D341Med (cell line): ENCODE data around the gene INTS3.
"Not testable (repeated sequence)": the region's sequence is repeated elsewhere in the genome, so short reads cannot be mapped to it uniquely, and the experiment has no call there.

Experiments
- DNase-seq: peaks from one replicate; pipeline ENCODE4 v3.0.0; 2012; ENCODE audit warnings: low spot score

INTS3 gene

DNA sequence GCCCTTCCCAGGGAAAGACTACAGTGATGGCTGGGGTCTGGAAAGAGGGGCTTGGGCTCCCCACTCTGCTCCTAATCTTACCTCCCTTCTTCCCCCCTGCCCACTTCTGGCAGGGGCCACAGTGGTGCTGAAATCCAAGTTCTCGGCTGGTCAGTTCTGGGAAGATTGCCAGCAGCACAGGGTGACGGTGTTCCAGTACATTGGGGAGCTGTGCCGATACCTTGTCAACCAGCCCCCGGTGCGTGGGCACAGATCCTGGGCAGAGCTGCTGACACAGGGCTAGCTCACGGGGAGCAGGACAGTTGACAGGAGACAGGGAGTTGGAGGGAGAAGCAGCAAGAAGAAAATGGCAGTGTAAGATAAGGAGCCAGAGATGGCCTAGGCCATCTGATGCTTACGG lies 49.8 kb downstream of the INTS3 start:
- no peak for DNase-seq

DNA sequence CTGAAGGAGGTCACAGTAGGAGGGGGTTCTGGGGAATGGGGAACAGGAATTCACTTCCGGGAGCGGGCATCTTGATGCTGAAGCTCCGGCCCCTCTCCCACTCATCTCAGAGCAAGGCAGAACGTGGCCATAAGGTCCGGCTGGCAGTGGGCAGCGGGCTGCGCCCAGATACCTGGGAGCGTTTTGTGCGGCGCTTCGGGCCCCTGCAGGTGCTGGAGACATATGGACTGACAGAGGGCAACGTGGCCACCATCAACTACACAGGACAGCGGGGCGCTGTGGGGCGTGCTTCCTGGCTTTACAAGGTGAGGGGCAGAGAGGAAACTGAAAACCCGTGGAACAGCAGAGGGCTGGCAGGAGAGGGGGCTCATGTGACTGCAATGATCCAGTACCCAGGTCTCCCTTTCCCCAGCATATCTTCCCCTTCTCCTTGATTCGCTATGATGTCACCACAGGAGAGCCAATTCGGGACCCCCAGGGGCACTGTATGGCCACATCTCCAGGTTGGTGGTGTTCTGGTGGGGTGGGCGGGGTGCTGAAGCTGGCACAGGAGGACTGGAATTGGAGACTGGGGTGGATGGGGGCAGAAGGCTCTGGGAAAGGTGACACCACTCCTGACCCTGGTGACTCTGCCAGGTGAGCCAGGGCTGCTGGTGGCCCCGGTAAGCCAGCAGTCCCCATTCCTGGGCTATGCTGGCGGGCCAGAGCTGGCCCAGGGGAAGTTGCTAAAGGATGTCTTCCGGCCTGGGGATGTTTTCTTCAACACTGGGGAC lies 50.4 kb downstream of the INTS3 start:
- no peak for DNase-seq

DNA sequence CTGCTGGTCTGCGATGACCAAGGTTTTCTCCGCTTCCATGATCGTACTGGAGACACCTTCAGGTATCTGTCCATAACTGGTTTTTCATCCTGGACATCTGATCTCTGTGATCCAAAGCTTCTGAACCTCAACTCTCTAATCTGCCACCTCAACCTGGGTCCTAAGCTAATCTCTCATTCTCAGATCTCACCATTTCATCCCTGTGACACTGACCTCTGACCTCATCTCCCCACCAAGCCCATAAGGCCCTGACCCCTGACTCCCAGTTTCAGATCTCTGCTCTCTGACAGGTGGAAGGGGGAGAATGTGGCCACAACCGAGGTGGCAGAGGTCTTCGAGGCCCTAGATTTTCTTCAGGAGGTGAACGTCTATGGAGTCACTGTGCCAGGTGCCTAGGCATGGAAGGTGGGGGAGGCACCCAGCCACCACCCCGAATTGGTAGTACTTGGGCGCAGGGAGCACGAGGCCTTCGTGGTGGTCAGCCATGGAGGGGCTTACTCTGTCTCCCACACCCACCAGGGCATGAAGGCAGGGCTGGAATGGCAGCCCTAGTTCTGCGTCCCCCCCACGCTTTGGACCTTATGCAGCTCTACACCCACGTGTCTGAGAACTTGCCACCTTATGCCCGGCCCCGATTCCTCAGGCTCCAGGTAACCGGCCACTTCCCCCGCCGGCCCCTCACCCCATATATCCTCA lies 51.1 kb downstream of the INTS3 start:
- no peak for DNase-seq

DNA sequence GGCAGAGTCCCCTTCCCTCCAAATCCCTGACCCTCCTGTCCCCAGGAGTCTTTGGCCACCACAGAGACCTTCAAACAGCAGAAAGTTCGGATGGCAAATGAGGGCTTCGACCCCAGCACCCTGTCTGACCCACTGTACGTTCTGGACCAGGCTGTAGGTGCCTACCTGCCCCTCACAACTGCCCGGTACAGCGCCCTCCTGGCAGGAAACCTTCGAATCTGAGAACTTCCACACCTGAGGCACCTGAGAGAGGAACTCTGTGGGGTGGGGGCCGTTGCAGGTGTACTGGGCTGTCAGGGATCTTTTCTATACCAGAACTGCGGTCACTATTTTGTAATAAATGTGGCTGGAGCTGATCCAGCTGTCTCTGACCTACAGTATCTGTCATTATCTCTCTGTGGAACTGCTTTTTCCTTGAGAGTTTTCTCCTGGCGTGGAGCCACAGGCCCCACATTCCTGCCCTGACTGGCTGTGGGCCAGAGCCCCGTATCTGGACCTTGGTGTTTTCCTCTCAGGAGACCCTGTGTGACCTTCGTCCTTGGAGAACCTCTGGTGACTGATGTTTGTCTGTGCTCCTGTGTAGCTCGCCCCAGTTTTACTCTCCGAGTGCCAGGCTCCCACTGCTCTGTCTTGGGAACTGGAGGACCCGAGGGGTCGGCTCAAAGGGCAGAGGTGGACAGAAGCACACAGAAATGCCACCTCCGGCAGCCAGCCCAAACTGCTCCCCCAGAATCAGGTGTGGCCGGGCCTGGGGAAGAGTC lies 52.1 kb downstream of the INTS3 start:
- no peak for DNase-seq

DNA sequence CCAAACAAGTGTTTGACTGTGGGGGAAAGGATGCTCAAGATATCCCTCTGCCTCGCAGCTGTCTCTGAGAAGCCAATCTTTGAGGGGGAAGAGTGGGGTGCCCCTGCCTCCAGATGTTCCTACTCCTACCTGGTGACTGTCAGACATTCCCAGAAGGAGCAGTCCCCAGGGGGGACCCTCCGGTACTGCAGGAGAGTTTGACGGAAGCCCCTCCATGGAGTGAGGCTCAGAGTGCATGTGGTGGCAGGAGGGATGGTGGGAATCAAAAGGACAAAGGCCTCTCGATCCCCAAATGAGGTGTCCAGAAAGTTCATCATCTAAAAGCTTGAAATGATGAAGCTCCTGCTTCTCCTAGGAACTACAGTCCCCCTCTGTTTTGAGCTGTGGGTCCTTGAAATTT lies 52.7 kb downstream of the INTS3 start:
- no peak for DNase-seq

DNA sequence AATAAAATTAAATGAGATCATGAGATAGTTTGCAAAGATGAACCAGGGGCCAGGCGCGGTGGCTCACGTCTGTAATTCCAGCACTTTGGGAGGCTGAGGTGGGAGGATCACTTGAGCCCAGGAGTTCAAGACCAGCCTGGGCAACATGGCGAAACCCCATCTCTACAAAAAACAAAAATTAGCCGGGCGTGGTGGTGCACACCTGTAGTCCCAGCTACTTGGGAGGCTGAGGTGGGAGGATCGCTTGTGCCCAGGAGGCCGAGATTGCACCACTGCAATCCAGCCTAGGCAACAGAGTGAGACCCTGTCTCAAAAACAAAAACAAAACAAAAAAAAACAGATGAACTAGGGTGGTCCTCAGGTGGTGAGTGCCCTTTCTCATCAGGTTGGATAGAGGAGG lies 54.8 kb downstream of the INTS3 start:
- not testable (repeated sequence) for DNase-seq

DNA sequence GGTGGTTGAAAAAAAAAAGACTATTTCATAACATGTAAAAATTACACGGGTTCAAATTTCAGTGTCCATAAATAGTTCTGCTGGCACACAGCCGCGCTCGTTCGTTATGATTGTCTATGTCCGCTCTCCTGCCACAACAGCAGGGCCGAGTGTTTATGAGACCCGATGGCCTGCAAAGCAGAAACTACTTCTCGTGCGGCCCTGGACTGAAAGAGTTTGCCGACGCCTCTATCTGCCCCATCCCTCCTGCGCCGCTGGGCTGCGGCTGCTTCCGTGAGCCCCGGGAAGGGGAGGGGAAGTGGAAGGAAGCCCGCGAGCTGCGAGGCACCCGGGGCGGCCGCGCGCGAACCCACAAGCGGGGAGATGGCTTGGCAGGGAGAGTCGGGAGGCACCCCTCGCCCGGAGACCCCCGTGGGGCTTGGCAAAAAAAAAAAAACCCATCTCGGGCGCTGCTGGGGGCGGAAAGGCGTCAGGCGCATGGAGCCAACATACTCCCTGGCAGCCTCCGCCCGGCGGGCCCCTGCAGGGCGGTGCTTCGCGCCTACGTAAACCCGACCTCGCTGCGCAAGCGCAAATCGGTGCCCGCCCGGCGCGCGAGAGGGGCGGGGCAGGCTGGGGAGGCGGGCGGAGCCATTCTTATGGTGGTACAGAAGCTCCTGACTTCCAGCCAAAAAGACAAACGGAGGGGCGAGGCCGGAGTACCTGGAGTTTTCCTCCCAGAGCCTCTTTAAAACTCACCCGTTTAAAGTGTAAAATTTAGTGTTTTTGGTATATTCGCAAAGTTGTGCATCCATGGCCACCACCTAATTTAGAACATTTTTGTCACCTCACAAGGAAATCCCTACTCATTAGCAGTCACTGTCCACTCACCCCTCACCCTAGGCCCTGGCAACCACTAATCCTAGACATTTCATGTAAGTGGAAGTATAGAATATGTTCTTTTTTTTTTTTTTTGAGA lies 55.7 kb downstream of the INTS3 start:
- peak; percentile 100 for DNase-seq

DNA sequence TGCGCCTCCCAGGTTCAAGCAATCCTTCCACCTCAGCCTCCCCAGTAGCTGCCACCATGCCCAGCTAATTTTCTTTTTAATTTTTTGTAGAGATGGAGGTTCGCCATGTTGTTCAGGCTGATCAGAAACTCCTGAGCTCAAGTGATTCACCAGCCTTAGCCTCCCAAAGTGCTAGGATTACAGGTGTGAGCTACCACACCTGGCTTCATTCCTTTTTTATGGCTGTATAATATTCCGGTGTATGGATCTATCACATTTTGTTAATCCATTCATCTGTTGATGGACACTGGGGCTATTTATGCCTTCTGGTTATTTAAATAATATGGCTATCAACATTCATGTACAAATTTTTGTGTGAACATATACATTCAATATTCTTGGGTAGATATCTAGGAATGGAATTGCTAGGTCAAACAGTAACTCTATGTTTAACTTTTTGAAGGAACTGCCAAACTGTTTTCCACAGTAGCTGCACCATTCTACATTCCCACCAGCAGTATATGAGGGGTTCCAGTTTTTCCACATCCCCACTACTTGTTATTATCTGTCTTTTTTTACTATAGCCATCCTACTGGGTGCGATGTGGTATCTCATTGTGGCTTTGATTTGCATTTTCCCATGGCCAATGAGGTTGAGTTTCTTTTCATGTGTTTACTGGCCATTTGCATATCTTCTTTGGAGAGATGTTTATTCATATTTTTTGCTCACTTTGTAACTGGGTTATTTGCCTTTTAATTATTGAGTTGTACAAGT lies 58.4 kb downstream of the INTS3 start:
- DNase-seq = no peak

DNA sequence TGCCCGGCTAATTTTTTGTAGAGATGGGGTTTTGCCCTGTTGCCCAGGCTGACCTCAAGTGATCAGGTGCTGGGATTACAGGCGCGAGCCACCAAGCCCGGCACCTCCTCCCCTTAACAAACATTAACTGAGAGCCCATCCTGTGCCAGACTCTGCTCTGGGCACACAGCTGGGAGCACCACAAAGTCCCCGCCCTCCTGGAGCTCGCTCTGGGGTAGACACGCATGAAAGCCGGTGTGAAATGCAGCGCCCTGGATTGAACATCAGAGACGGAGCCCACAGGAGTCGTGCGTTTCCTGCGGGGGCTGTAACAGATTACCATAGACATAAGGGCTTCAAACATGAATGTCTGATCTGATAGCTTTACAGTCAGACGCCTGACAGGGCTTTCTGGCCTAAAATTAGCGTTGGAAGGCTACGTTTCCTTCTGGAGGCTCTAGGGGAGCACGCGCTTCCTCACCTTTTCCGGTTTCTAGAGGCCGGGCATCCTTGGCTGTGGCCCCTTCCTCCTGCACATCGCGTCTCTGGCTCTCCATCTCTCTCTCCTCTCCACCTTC lies 61.7 kb downstream of the INTS3 start:
- DNase-seq = no peak

DNA sequence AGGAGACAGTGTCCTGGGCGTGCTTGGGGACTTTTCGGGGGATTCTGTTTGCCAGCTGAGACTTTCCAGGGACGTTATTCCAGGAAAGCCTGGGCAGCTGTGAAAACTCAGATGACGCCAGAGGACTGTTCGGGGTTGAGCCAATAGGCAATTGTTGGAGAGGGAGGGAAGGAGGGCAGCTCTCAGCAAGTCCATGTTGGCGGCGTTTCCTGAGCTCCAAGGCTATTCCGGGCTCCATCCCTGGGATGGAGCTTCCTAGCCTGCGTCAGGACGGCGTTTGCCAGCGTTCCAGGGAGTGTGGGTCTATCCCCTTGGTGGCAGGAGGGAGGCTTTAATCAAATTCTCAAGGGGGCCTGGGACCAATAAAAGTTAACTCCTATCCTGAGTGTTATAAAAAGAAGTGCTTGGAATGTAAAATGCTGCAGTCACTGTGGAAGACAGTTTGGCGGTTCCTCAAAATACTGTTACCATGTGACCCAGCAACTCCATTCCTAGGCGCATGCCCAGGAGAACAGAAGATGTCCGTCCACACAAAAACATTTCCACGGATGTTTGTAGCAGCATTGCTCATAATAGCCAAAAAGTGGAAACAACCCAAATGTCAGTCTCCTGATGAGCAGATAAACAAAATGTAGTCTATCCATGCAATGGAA lies 62.6 kb downstream of the INTS3 start:
- DNase-seq = no peak

DNA sequence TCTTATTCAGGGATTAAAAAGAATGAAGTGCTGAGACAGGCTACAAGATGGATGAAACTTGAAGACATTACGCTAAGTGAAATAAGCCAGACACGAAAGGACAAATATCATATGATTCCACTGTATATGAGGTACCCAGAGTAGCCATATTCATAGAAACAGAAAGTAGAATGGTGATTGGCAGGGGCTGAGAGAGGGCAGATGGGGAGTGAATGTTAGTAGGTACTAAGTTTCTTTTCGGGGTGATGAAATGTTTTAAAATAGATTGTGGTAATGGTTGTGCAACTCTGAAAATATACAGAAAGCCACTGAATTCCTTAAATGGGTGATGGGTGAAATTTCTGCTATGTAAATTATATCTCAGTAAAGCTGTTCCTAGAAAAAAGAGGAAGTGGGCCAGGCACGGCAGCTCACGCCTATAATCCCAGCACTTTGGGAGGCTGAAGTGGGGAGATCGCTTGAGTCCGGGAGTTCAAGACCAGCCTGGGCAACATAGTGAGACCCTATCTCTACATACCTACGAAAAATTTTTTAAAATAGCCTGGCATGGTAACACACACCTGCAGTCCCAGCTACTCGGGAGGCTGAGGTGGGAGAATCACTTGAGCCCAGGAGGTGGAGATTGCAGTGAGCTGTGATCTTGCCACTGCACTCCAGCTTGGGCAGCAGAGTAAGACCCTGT lies 63.3 kb downstream of the INTS3 start:
- DNase-seq = no peak

DNA sequence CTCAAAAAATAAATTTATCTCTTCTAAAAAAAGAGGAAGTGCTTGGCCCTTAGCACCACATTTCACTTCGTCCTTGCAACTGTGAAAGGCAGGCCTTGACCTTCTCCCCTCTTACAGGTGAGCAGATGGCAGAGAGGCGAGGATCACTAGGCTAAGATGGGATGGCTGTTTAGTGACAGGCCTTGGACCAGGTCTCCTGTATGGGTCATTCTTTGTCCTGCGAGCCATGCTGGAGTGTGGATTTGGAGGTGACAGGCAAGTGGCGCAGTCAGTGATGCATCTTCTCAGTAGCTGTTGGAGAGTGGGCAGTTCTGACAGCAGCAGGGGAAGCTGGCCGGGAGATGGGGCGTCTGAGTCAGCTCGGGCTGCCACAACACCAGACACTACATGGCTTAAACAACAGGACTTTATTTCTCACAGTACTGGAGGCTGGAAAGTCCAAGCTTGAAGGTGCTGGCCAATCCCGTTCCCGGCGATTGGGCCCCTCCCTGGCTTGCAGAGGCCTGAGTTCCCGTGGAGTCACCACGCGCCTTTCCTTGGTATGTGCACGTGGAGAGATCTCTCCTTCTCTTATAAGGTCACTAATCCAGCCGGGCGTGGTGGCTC lies 63.9 kb downstream of the INTS3 start:
- no peak for DNase-seq

DNA sequence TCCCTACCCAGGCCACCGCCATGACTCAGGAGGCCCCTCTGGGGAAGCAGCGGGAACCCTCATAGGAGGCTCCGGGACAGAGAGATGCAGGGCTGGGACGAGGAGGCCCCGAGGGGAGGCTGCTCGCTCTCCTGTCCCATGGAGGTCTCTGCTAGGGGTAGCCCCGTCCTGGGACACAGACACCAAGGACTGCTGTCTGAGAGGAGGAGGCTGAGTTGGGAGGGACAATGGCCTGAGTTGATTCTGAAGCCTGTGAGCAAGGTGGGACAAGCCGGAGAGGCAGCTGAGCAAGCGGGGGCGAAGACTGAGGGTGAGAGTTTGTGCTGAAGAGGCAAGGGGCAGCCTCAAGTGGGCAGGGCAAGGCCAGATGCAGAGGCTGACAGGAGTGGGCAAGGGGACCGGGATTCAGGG lies 64.8 kb downstream of the INTS3 start:
- no peak for DNase-seq

DNA sequence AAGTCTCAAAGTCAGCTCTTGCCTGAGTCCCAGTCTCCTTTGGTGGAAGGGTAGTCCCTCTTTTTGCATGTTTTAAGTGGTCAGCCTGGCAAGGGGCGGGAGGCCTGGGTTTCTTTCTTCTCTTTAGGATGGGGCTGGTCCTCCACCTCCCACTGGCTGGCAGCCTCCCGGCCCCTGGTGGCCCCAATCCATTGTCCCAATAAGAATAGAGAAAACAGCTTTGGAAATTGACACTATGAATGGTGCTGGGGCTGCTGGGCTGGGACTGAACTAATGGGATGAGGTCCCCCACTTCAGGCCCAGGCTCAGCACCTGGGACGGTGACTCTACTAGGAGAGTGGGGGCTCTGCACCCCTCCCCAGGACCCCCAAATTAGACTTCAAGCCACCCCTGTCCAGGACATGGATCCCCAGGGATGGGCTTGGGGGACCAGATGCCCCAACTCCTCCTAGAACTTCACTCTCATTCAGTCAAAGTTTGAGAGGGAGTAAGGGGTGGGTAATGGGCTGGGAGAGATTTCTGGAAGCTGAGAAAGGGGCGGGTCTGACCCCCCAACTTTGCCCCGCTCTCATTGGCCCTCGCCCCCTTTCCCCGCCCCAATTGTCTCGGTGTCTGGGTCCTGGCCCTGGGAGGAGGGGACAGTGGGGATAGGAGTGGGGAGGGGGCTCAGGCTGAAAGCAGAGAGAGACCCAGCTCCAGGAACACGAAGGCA lies 65.6 kb downstream of the INTS3 start:
- no peak for DNase-seq

DNA sequence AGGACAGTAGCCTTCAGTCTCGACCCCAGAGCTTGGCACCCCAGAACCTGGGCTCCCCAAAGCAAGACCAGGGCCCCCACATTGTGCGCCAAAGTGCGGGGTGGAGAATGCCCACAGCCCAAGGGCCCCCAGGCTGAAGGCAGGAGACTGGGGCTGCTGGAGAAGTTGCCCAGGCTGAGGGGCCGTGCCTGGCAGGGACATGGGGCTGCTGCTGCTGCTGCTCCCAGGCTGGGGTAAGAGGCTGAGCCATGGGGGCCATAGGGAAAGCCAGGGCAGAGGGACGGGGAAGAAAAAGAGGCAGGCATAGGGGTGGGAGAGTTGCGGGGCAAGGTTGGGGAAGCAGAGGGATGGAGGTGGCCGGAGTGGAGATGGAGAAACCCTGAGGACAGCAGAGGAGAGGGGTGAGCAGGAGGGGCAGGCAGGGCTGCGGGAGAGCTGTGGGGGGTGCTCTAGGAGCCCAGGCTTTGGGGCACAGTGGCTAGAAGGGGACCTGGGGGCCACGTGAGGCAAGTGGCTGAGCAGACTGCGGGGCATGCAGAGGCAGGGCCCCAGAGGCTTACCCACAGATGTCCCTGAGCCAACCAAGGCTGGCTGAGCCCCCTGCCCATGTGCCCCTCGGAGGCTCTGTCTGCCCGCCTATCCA lies 66.2 kb downstream of the INTS3 start:
- no peak for DNase-seq

DNA sequence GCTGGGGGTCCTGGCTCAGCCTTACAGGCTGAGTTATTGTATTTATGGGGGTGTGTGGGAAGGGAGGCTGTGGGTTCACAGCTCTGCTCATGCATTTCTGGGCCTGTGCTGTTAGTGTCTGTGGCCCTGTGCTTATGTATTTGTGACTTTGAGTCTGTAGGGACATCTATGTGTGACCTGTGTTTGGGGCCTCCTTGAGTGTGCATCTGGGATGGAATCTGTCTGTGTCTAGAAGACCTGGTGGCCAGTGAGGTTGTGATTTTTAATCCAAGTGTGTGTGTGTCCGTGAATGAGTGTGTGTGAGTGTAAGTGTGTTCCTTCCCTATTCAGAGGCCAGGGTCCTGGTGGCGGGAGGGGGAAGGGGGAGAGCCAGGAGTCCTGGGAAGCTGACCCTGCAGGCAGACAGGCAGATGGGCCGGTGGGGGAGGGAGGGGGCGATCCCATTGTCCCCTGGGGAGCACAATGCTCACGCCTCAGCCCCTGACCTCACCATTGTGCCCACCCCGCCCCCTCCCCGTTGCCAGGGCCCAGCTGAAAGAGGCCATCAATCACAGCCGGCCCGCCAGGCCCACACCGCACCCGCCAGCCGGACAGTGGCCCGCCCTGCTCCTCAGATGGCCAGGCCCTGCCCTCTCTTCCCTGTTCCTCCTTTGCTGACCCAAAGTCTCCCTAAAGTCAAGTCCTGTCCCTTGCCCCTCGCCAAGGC lies 66.9 kb downstream of the INTS3 start:
- no peak for DNase-seq

DNA sequence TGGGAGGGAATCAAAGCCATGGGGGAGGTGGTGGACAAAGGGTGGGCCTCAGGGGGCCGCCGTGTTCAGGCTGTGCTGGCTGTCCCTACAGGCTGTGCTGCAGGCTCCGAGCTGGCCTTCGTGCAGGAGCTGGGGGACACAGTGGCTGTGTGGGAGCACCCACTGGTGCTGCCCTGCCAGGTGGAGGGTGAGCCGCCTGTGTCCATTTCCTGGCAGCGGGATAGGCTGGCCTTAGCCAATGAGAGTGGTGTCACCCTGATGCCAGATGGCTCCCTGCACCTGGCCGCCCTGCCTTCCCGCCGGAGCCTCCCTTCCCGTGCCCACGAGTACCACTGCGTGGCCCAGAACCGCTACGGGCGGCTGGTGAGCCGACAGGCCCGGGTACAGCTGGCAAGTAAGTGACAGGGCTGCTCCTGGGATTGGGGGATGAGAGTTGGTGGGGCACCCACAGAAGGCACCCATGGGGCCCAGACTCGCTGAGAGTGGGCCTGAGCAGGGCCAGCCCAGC lies 67.5 kb downstream of the INTS3 start:
- DNase-seq = no peak
